Upper lobe of right lung (tissue), 1 donor: ENCODE measurements around the gene GPR180. TPM values are rescaled to one million over a fixed set of nuclear protein-coding genes. Genes with fewer than 3 reads are reported as not detected.

Source experiments
- ATAC-seq: fragments of 200-7000 bp; cut with Tn5 transposase; one replicate; pipeline ENCODE4 v1.9.1; 2020; ENCODE audit warnings: mild to moderate bottlenecking, moderate library complexity
- DNase-seq: peaks from one replicate; pipeline ENCODE4 v3.0.0-alpha.2; 2020
- H3K27ac ChIP-seq: fragments of 200-600 bp; one replicate; pipeline ENCODE4 v1.8.0; 2022
- H3K27me3 ChIP-seq: fragments of 200-600 bp; one replicate; pipeline ENCODE4 v1.8.0; 2022; ENCODE audit warnings: mild to moderate bottlenecking
- H3K36me3 ChIP-seq: fragments of 200-600 bp; one replicate; pipeline ENCODE4 v1.8.0; 2022
- H3K4me1 ChIP-seq: fragments of 200-600 bp; one replicate; pipeline ENCODE4 v1.8.0; 2022
- H3K4me3 ChIP-seq: fragments of 200-600 bp; one replicate; pipeline ENCODE4 v1.8.0; 2022; ENCODE audit warnings: mild to moderate bottlenecking
- H3K9me3 ChIP-seq: fragments of 200-600 bp; one replicate; pipeline ENCODE4 v1.8.0; 2022
- CTCF ChIP-seq: fragments of 200-600 bp; IDR thresholded peaks from one replicate; pipeline ENCODE4 v1.8.0; 2022; ENCODE audit warnings: antibody characterized with exemption
- intact Hi-C: fragments of 100-400 bp; cut with DNase I; formaldehyde crosslinking; loops from one replicate; pipeline ENCODE4 v1.11.0; 2022
- total RNA-seq: library from RNA; stranded (reverse); fragmentation: NEBNext Ultra II Directional; extraction: Animal tissue kit (Norgen Biotek cat#: 25700); gene quantifications from one replicate; pipeline ENCODE4 v1.2.1, GENCODE V29; 2021
- donor health status: DM: no; HTN: yes; CAD: no; lungs with severe emphysema.

GPR180 gene
- total RNA-seq, 1 donor from 2014 or later, result 6.0 TPM

- Histone ChIP-seq H3K36me3 (peaks cover 69% of the 10 kb centered on the region), H3K4me1 (no peaks in the 10 kb centered on the region), H3K27me3 (no peaks in the 10 kb centered on the region), H3K9me3 (no peaks in the 10 kb centered on the region), H3K4me3 (no peak overlapping the region), H3K27ac (no peak overlapping the region)
- no peak for TF ChIP-seq CTCF
- ATAC-seq, result no peak
- no peak for DNase-seq
- intact Hi-C loops, result no loop called here
These were observed 7.5 kb downstream of the GPR180 start for GRCh38 chr13:94609196-94609595.

DNA sequence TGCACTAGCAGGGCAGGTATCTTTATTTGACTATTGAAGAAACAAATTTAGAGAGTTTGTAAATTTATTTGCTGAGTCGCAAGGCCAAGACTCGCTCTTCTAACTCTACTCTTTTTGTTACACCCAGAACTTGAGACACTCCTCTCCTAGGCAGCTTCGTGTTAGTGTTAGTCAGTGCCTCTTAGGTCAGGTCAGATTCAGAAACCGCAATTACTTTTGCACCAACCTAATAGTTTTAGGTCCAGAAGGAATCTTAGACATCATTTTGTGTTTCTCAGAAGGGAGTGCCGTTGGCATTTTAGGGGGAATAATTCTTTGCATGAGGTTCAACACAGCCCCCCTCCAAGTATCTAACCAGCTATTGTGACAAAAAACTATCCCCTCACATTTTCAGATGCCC is 8.8 kb downstream of the GPR180 start:
- H3K36me3 ChIP-seq, result peaks cover 80% of the 10 kb centered on the region
- H3K27ac ChIP-seq, result no peak overlapping the region
- TF ChIP-seq CTCF, result no peak
- intact Hi-C loops, result no loop called here
- no peak overlapping the region for H3K4me3 ChIP-seq
- DNase-seq (no peak), ATAC-seq (no peak)
- H3K27me3 ChIP-seq, result no peaks in the 10 kb centered on the region
- H3K4me1 ChIP-seq, result no peaks in the 10 kb centered on the region
- H3K9me3 ChIP-seq, result no peaks in the 10 kb centered on the region

DNA sequence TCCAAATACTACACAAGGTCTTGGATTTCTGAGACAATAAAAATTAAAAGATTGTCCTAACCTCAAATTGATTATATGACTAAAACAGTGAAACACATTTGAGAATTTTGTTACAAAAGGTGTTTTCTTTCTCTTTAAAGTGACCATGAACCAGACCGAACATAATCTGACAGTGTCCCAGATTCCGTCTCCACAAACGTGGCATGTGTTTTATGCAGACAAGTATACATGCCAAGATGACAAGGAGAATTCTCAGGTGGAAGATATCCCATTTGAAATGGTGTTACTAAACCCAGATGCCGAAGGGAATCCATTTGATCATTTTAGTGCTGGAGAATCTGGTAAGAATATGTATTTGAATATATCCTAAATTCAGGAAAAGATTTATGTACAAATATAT is 10.4 kb downstream of the GPR180 start:
- H3K36me3 ChIP-seq, result peaks cover 65% of the 10 kb centered on the region
- intact Hi-C loops, result no loop called here
- no peaks in the 10 kb centered on the region for H3K9me3 ChIP-seq
- no peak for TF ChIP-seq CTCF
- ATAC-seq (no peak), DNase-seq (no peak)
- no peaks in the 10 kb centered on the region for H3K4me1 ChIP-seq
- no peak overlapping the region for H3K27ac ChIP-seq
- H3K27me3 ChIP-seq, result no peaks in the 10 kb centered on the region
- no peak overlapping the region for H3K4me3 ChIP-seq

GRCh38 chr13:94613051-94613450 is 11.4 kb downstream of the GPR180 start:
- H3K27me3 ChIP-seq, result no peaks in the 10 kb centered on the region
- peaks cover 55% of the 10 kb centered on the region for H3K36me3 ChIP-seq
- intact Hi-C loops, result no loop called here
- no peak for TF ChIP-seq CTCF
- no peak overlapping the region for H3K4me3 ChIP-seq
- H3K4me1 ChIP-seq, result no peaks in the 10 kb centered on the region
- ATAC-seq (no peak), DNase-seq (no peak)
- H3K9me3 ChIP-seq, result no peaks in the 10 kb centered on the region
- H3K27ac ChIP-seq, result no peak overlapping the region

DNA sequence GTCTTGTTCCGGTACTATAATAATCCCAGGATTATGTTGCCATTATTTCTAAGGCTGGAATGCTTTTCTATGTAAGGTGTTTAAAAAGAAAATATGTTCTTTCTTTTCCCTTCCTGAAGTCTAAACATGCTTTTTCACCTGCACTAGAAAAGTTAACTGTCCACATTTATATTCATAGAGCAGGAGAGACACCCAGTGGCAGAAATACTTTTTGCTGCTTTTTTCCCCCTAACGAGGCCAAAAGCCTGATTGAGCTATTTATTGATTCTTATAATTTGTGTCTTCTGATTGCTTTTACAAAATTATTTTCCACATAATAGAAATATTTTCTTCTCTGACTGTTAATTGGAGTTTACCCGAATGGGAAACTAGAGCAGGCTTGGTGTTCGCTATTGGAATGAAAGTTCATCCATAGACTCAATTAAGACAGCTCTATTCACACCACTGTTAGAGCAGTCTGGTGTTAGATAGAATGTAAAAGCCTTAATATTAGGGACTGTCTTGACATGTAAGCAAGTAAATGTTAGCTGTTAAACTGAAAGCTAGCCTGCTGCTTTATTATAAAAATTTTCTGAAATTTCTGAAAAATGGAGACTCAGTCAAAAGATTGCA is 15.8 kb downstream of the GPR180 start:
- no peaks in the 10 kb centered on the region for H3K9me3 ChIP-seq
- DNase-seq (no peak), ATAC-seq (peak; percentile 50)
- intact Hi-C loops, result loop anchor here (5.0 kb wide), 1 partner anchor 185 kb away; no protein-coding TSS in a partner anchor
- no peak overlapping the region for H3K27ac ChIP-seq
- no peaks in the 10 kb centered on the region for H3K4me1 ChIP-seq
- peaks cover 50% of the 10 kb centered on the region for H3K36me3 ChIP-seq
- H3K4me3 ChIP-seq, result no peak overlapping the region
- H3K27me3 ChIP-seq, result no peaks in the 10 kb centered on the region
- peak; percentile 68 for TF ChIP-seq CTCF
